ENCODE data around the gene ZNG1A. TPM values are rescaled to one million over a fixed set of nuclear protein-coding genes. Genes with fewer than 3 reads are reported as not detected.

Gene ZNG1A
- total and polyA plus RNA-seq, 9 of the 15 experiments (the other 6 are each of a cell fraction or from before 2014, with no cell fraction given): 20.7 to 90.6 (median 41.7) TPM

DNA sequence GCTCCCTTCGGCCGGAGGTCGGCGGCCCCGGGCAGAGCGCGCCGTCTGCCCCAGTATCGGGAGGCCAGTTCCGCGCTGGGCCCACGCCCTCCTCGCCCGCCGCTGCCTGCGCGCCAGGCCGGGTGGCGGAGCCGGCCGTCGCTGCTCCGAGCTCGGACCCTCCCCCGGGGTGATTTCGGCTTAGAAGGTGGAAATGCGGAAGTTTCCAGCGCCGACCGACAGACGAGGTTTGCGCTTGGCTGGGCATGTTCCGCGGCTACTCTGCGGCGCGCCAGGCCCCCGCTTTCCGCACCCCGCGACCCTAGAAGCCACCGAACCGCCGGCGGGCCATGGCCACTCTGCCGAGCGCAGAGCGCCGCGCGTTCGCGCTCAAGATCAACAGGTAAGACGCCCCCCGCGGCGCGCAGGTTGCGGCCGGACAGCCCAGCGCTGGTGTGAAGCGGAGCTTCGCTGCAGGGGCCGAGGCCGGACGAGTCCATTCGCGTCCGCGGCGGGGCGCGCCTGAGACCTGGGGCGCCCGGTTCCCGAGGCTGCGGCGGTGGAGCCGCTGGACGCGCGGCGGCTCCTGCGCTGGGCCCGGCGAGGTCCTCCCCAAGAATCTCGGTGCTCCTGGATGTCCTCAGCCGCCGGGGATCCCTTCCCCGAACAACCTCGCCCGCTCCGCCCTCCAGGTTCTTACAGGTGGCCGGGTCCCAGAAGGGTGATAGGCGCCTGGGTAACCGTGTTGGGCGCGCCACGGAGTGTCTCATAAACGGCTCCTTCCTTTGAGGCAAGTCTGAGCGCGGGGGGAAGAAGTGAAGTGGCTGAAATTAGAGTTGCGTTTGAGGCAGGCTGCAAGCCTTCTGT is 36.0 kb upstream of the ZNG1A start, which contains the start of gene DOCK8 (continued):
- TF ChIP-seq, protein P1, sequence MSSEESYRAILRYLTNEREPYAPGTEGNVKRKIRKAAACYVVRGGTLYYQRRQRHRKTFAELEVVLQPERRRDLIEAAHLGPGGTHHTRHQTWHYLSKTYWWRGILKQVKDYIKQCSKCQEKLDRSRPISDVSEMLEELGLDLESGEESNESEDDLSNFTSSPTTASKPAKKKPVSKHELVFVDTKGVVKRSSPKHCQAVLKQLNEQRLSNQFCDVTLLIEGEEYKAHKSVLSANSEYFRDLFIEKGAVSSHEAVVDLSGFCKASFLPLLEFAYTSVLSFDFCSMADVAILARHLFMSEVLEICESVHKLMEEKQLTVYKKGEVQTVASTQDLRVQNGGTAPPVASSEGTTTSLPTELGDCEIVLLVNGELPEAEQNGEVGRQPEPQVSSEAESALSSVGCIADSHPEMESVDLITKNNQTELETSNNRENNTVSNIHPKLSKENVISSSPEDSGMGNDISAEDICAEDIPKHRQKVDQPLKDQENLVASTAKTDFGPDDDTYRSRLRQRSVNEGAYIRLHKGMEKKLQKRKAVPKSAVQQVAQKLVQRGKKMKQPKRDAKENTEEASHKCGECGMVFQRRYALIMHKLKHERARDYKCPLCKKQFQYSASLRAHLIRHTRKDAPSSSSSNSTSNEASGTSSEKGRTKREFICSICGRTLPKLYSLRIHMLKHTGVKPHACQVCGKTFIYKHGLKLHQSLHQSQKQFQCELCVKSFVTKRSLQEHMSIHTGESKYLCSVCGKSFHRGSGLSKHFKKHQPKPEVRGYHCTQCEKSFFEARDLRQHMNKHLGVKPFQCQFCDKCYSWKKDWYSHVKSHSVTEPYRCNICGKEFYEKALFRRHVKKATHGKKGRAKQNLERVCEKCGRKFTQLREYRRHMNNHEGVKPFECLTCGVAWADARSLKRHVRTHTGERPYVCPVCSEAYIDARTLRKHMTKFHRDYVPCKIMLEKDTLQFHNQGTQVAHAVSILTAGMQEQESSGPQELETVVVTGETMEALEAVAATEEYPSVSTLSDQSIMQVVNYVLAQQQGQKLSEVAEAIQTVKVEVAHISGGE (CRISPR knock-in tag; IDR thresholded peaks at IDR 0.05): 0 out of 6 replicates have a peak, but pooled peaks of 1 of the 3 experiments have one; percentile 42
- TF ChIP-seq ZNF764 (CRISPR knock-in tag; IDR thresholded peaks at IDR 0.05; ENCODE audit: low read depth) (0 out of 2 replicates have a peak, but pooled peaks have one; percentile 26), COPS2 (conservative IDR thresholded peaks at IDR 0.05) (no peak), NFIX (CRISPR knock-in tag; IDR thresholded peaks at IDR 0.05; ENCODE audit: low read depth) (no peak)

DNA sequence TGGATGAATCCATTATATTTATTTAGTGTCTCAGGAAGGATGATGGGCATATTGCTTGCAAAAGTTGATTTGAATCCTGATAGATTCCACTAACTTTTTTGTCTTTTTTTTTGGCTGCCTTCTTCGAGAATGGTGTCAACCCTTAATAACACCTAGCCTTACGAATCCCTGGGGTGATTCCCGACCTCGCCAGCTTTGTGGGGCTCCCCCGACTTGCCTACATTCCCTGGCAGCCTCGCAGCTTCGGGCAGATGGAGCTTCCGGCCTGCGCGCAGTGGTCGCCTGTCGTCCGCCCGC is 35.4 kb upstream of the ZNG1A start:
- H3K27me3 ChIP-seq (ENCODE audit: control insufficient read depth in 2 of 2, insufficient read depth in 2 of 2, low read length in 2 of 2): no peaks in the 10 kb centered on the region
- in situ Hi-C loops (cut with MboI) (loop anchor here (5.0 kb wide), 1 partner anchor 73 kb away; no protein-coding TSS in a partner anchor), intact Hi-C loops (cut with micrococcal nuclease) (loop anchor here (1.0 to 10.0 kb wide), 2 partner anchors 58 to 91 kb away; no protein-coding TSS in a partner anchor)
- no peaks in the 10 kb centered on the region for H3K9me1 ChIP-seq (ENCODE audit: control insufficient read depth, insufficient read depth, low read length)
- H3K27ac ChIP-seq (ENCODE audit: extremely low read depth, low read depth, low read length): peak overlapping the region; percentile 92
- WGBS (ENCODE audit: insufficient coverage, low coverage, missing lambda C conversion rate): 0% methylated on average over 13 of the region's 14 CpGs
- peaks cover 21 to 44% of the 10 kb centered on the region in 2 experiments for H3K4me1 ChIP-seq (replicated peaks in 1 of 2; ENCODE audit: control insufficient read depth in 2 of 2, insufficient read depth in 2 of 2, low read length in 2 of 2)
- no peak for DNase-seq (ENCODE audit: extremely low read depth in 1 of 4, low spot score in 3 of 4)
- ChIA-PET POLR2A (interaction anchor here (0.6 to 3.4 kb wide), 7 partner anchors 8 to 92 kb away, joined by 3 to 21 read pairs (median 3); no protein-coding TSS in a partner anchor), CTCF (ENCODE audit: low intra/inter-chr PET ratio) (no interaction called here)
- no peak for FAIRE-seq
- BruUV-seq (replicated peaks): TSS peak; percentile 89
- no peaks in the 10 kb centered on the region for H3K36me3 ChIP-seq (ENCODE audit: control insufficient read depth, insufficient read depth, low read length)
- H2AFZ ChIP-seq (ENCODE audit: low read depth, low read length): peak overlapping the region; percentile 90
- H3K9ac ChIP-seq (ENCODE audit: insufficient read depth in 1 of 2, low read depth in 2 of 2, low read length in 2 of 2): peak overlapping the region; percentile 84 to 94
- H3K4me3 ChIP-seq: peak overlapping the region; percentile 57
- no peaks in the 10 kb centered on the region for H3K9me3 ChIP-seq (replicated peaks; ENCODE audit: control insufficient read depth, insufficient read depth, low read depth, low read length)
- H3K4me2 ChIP-seq (ENCODE audit: insufficient read depth, low read length): peak overlapping the region; percentile 81
- H4K20me1 ChIP-seq (replicated peaks; ENCODE audit: control insufficient read depth, insufficient read depth, low read length): no peaks in the 10 kb centered on the region
- H3K79me2 ChIP-seq (ENCODE audit: control insufficient read depth, insufficient read depth, low read length): peaks cover 37% of the 10 kb centered on the region
- ATAC-seq: no peak
- TF ChIP-seq GABPA (tag; conservative IDR thresholded peaks at IDR 0.05; ENCODE audit: low read depth): peak; percentile 59
- TF ChIP-seq HDAC8 (tag; IDR thresholded peaks at IDR 0.05): 0 out of 2 replicates have a peak, but pooled peaks have one; percentile 11
- no peak for TF ChIP-seq VEZF1 (CRISPR knock-in tag; IDR thresholded peaks at IDR 0.05)
- no peak for TF ChIP-seq IRF2 (CRISPR knock-in tag; IDR thresholded peaks at IDR 0.05)
- TF ChIP-seq HLTF (IDR thresholded peaks at IDR 0.05): no peak
- no peak for TF ChIP-seq CTBP1 (IDR thresholded peaks at IDR 0.05; ENCODE audit: borderline replicate concordance)
- TF ChIP-seq XRCC5 (IDR thresholded peaks at IDR 0.05; ENCODE audit: low read depth, low read length): no peak
- TF ChIP-seq ZNF175 (CRISPR knock-in tag; IDR thresholded peaks at IDR 0.05; ENCODE audit: low read depth): 0 out of 2 replicates have a peak, but pooled peaks have one; percentile 22
- TF ChIP-seq L3MBTL2 (IDR thresholded peaks at IDR 0.05): no peak
